PC-9 (cell line): Measurements from ENCODE around the gene GPX4. TPM values are rescaled to one million over a fixed set of nuclear protein-coding genes. Genes with fewer than 3 reads are reported as not detected.

ENCODE experiments used
- BruUV-seq: library from RNA; stranded (reverse); fragments of 400-500 nt; replicated peaks from 2 replicates; lab custom pipeline; 2021; lab: Mats Ljungman, UMichigan
- CTCF ChIA-PET: fragments of 300-600 bp; sonication (Branson Sonifier 250); formaldehyde crosslinking; loops from one replicate; lab custom pipeline; 2022; ENCODE audit warnings: antibody characterized with exemption; lab: Charles Lee
- POLR2A ChIA-PET: fragments of 300-600 bp; sonication (Branson Sonifier 250); formaldehyde crosslinking; loops from one replicate; lab custom pipeline; 2022; ENCODE audit warnings: antibody characterized with exemption; ENCODE audit not compliant: unreplicated experiment; lab: Charles Lee
- DNase-seq, 2 experiments: peaks; one replicate each; pipeline versions ENCODE4 v3.0.0 to v3.0.0-alpha.2; 2015 to 2022; ENCODE audit warnings: mixed read lengths in 1 of 2
- H2AFZ ChIP-seq: fragments of 200-600 bp; sonication (generic); 2 replicates; pipeline ENCODE4 v1.8.1; 2017; ENCODE audit warnings: antibody characterized with exemption
- H3F3A ChIP-seq: fragments of 200-600 bp; sonication (generic); 2 replicates; pipeline ENCODE4 v1.8.1; 2017; ENCODE audit warnings: antibody characterized with exemption, mild to moderate bottlenecking, low read depth; ENCODE audit not compliant: insufficient read depth
- H3K27ac ChIP-seq: fragments of 200-600 bp; sonication (generic); 2 replicates; pipeline ENCODE4 v1.6.1; 2016; ENCODE audit warnings: mixed run types
- H3K27me3 ChIP-seq: fragments of 200-600 bp; sonication (generic); 2 replicates; pipeline ENCODE4 v1.6.1; 2016; ENCODE audit warnings: low read depth, mixed run types; ENCODE audit not compliant: insufficient read depth
- H3K36me3 ChIP-seq: fragments of 200-600 bp; sonication (generic); 2 replicates; pipeline ENCODE4 v1.6.1; 2016; ENCODE audit warnings: low read depth, mixed run types
- H3K4me1 ChIP-seq: fragments of 200-600 bp; sonication (generic); replicated peaks from 2 replicates; pipeline ENCODE4 v1.6.1; 2016; ENCODE audit warnings: mixed run types; ENCODE audit not compliant: insufficient read depth
- H3K4me2 ChIP-seq: fragments of 200-600 bp; sonication (generic); 2 replicates; pipeline ENCODE4 v1.6.1; 2017; ENCODE audit warnings: mixed run types
- H3K4me3 ChIP-seq: fragments of 200-600 bp; sonication (generic); 2 replicates; pipeline ENCODE4 v1.6.1; 2016; ENCODE audit warnings: mixed run types
- H3K79me2 ChIP-seq: fragments of 200-600 bp; sonication (generic); 2 replicates; pipeline ENCODE4 v1.6.1; 2017; ENCODE audit warnings: low read depth, mixed run types
- H3K9me2 ChIP-seq: fragments of 200-600 bp; sonication (generic); 2 replicates; pipeline ENCODE4 v1.8.1; 2017; ENCODE audit warnings: mild to moderate bottlenecking; ENCODE audit not compliant: insufficient read depth
- H3K9me3 ChIP-seq: fragments of 200-600 bp; sonication (generic); 2 replicates; pipeline ENCODE4 v1.8.1; 2016; ENCODE audit warnings: low read depth; ENCODE audit not compliant: insufficient read depth
- H4K20me1 ChIP-seq: fragments of 200-600 bp; sonication (generic); 2 replicates; pipeline ENCODE4 v1.8.1; 2017; ENCODE audit not compliant: insufficient read depth
- EZH2 ChIP-seq: fragments of 200-600 bp; sonication (generic); IDR thresholded peaks from 2 replicates; pipeline ENCODE4 v1.8.0; 2017; ENCODE audit warnings: antibody characterized with exemption, low read depth
- intact Hi-C: fragments of 100-400 bp; cut with micrococcal nuclease; formaldehyde crosslinking; loops from one replicate; pipeline ENCODE4 v1.10.0; 2022; ENCODE audit not compliant: unreplicated experiment
- total RNA-seq: library from RNA; stranded (reverse); gene quantifications from 2 replicates; pipeline ENCODE4 v1.2.3, GENCODE V29; 2021
- TF ChIP-seq, protein P1 (sequence below): fragments of 200-600 bp; sonication (generic); conservative IDR thresholded peaks from 2 replicates; pipeline ENCODE4 v1.6.1; 2017; ENCODE audit warnings: mixed run types, antibody characterized with exemption, mild to moderate bottlenecking, moderate library complexity

GPX4 gene
- total RNA-seq, 1 experiment from 2014 or later, result 465 TPM

DNA sequence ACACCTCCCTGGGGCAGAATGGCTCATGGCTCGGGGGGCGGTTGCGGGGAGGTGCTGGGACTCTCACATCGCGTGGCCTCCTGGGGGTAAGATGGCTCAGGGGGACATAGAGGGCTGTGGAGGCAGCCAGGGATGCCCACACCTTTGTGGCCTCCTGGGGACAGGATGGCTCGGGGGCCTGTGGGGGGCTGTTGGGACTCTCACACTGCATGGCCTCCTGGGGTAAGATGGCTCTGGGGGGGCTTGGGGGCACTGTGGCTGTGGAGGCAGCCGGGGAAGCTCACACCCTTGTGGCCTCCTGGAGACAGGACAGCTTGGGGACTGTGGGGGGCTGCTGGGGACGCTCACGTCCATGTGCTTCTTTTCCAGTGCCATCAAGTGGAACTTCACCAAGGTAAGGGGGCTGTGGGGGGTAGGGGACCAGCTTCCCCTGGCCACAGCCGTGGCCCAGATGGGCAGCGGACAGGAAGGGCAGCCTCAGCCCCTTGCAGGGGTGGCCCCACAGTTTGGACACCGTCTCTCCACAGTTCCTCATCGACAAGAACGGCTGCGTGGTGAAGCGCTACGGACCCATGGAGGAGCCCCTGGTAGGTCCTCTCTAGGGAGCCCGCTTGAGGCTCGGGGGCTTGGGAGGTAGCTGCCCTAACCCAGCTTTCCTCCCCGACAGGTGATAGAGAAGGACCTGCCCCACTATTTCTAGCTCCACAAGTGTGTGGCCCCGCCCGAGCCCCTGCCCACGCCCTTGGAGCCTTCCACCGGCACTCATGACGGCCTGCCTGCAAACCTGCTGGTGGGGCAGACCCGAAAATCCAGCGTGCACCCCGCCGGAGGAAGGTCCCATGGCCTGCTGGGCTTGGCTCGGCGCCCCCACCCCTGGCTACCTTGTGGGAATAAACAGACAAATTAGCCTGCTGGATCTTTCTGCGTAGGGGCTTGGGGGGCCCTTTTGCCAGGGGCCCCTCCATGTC lies 2.4 kb downstream of the GPX4 start:
- peak overlapping the region; percentile 58; the same call in 1 of the 2 replicates for H3K27ac ChIP-seq
- POLR2A ChIA-PET, result no interaction called here
- CTCF ChIA-PET, result no interaction called here

DNA sequence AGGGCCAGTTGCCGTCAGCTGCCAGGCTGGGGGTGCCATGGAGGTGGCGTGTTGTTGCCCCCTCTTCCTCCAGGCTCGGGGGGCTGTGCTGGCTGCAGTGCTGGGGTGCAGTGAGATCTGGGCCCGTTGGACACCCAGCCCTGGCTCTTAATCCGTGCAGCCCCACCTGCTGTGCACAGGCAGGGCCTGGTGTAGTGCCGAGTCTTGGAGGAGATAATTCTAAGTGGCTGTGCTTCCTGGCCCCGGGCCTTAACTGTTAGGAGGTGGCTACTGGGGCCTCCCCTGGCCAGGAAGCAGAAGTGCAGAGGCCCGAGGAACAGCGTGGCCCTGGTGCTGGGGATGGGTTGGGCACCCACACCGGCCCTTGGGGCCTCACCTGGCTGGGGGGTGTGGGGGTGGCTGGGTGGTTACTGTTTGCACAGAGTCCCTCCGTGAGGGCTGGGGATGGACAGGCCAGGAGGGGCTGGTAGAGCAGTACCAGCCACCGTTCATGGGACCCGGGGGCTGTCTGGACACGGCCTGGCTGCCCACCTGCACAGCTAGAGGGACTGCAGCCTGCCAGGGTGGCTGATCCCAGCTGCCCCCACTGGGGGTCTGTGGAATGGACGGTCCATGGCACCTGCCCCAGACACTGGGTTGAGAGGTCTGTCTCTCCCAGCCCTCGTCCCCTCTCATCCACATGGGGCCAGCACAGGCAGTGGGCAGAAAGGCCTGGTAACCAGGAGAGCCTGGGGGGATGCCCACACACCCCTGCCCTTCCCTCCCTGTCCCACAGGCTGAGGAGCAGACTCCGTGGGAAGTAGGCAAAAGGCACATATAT lies 3.3 kb downstream of the GPX4 start:
- H3K4me2 ChIP-seq, result peak overlapping the region; percentile 88
- H4K20me1 ChIP-seq, result peaks cover 30% of the 10 kb centered on the region
- no peaks in the 10 kb centered on the region for H3K36me3 ChIP-seq
- H3K79me2 ChIP-seq, result peaks cover 19% of the 10 kb centered on the region
- intact Hi-C loops, result no loop called here
- H3K4me1 ChIP-seq, result peaks cover 41% of the 10 kb centered on the region
- H2AFZ ChIP-seq, result no peak overlapping the region
- BruUV-seq, result no TSS peak
- CTCF ChIA-PET, result no interaction called here
- H3K9me3 ChIP-seq, result no peaks in the 10 kb centered on the region
- H3K4me3 ChIP-seq, result no peak overlapping the region
- H3F3A ChIP-seq, result peaks cover 52% of the 10 kb centered on the region
- H3K9me2 ChIP-seq, result no peaks in the 10 kb centered on the region
- H3K27me3 ChIP-seq, result no peaks in the 10 kb centered on the region
- POLR2A ChIA-PET, result no interaction called here
- TF ChIP-seq, protein P1, sequence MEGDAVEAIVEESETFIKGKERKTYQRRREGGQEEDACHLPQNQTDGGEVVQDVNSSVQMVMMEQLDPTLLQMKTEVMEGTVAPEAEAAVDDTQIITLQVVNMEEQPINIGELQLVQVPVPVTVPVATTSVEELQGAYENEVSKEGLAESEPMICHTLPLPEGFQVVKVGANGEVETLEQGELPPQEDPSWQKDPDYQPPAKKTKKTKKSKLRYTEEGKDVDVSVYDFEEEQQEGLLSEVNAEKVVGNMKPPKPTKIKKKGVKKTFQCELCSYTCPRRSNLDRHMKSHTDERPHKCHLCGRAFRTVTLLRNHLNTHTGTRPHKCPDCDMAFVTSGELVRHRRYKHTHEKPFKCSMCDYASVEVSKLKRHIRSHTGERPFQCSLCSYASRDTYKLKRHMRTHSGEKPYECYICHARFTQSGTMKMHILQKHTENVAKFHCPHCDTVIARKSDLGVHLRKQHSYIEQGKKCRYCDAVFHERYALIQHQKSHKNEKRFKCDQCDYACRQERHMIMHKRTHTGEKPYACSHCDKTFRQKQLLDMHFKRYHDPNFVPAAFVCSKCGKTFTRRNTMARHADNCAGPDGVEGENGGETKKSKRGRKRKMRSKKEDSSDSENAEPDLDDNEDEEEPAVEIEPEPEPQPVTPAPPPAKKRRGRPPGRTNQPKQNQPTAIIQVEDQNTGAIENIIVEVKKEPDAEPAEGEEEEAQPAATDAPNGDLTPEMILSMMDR, result no peak; the same call in 1 of the 2 replicates
- TF ChIP-seq EZH2, result no peak
- H3K27ac ChIP-seq, result peak overlapping the region; percentile 58
- peak; percentile 59 for DNase-seq

More for the DNA sequence above, 2.4 kb downstream of the GPX4 start:
- DNase-seq, result no peak
- Histone ChIP-seq H4K20me1 (peaks cover 30% of the 10 kb centered on the region), H3K9me2 (no peaks in the 10 kb centered on the region), H3K27me3 (no peaks in the 10 kb centered on the region), H3K9me3 (no peaks in the 10 kb centered on the region), H3K4me3 (peak overlapping the region; percentile 78; the same call in 1 of the 2 replicates), H2AFZ (no peak overlapping the region), H3K4me2 (peak overlapping the region; percentile 88), H3K4me1 (peaks cover 49% of the 10 kb centered on the region), H3K36me3 (no peaks in the 10 kb centered on the region), H3F3A (peaks cover 57% of the 10 kb centered on the region), H3K79me2 (peaks cover 19% of the 10 kb centered on the region)
- TF ChIP-seq, protein P1, result no peak
- no peak for TF ChIP-seq EZH2
- BruUV-seq, result no TSS peak
- intact Hi-C loops, result no loop called here

DNA sequence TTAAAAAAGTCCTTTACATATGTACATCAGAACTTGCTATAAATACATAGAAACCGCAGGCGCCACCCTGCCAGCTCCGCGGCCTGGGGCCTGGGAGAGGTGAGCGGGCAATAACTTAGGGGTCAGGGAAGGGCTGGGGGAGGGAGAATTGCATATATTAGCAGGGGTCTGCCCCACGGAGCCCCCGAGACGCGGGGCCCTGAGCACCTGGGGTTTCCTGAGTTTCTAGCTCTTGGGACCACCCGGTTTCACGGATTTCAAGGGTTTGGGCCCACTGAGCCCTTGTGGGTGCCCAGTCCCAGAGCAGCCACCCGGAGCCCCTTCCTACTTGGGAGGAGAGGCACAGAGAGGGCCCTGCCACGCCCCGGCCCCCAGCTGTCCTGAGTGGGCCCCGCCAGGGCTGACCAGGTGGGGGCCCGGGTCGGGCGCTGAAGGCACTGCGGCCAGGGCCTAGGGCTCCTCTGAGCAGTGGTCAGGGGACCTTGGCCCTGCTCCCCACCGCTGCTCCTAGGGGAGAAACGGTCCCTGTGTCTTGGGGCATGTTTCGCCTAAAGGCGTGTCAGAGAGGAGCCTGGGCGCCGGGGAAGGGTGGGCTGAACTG lies 4.0 kb downstream of the GPX4 start:
- H3K4me1 ChIP-seq, result peaks cover 34% of the 10 kb centered on the region
- peaks cover 30% of the 10 kb centered on the region for H4K20me1 ChIP-seq
- TF ChIP-seq, protein P1, result no peak
- no peak for TF ChIP-seq EZH2
- H3F3A ChIP-seq, result peaks cover 53% of the 10 kb centered on the region
- H3K9me3 ChIP-seq, result no peaks in the 10 kb centered on the region
- H3K27me3 ChIP-seq, result no peaks in the 10 kb centered on the region
- no peaks in the 10 kb centered on the region for H3K36me3 ChIP-seq
- intact Hi-C loops, result no loop called here
- no peak overlapping the region for H3K4me3 ChIP-seq
- BruUV-seq, result no TSS peak
- DNase-seq, result peak in 1 of 2 experiments; percentile 45
- H3K27ac ChIP-seq, result peak overlapping the region; percentile 58
- ChIA-PET POLR2A (no interaction called here), CTCF (no interaction called here)
- H3K9me2 ChIP-seq, result no peaks in the 10 kb centered on the region
- H3K79me2 ChIP-seq, result peaks cover 19% of the 10 kb centered on the region
- H3K4me2 ChIP-seq, result no peak overlapping the region
- H2AFZ ChIP-seq, result no peak overlapping the region
